Endodermal cell (in vitro differentiated cells): ENCODE data around the gene COL4A1. TPM values are rescaled to one million over a fixed set of nuclear protein-coding genes. Genes with fewer than 3 reads are reported as not detected.

ENCODE experiments used
- DNase-seq: peaks from one replicate; pipeline ENCODE4 v3.0.0-alpha.2; 2017
- H3K27ac ChIP-seq: 2 replicates; pipeline ENCODE4 v1.5.1; 2013; ENCODE audit warnings: mild to moderate bottlenecking, low read depth, low read length, moderate library complexity
- H3K27me3 ChIP-seq: 2 replicates; pipeline ENCODE4 v1.6.1; 2013; ENCODE audit warnings: mild to moderate bottlenecking, low read length, moderate library complexity; ENCODE audit not compliant: insufficient read depth, control insufficient read depth, poor library complexity, severe bottlenecking
- H3K36me3 ChIP-seq: 2 replicates; pipeline ENCODE4 v1.7.0; 2013; ENCODE audit warnings: mild to moderate bottlenecking, low read length, moderate library complexity; ENCODE audit not compliant: control insufficient read depth, insufficient read depth
- H3K4me1 ChIP-seq: one replicate; pipeline ENCODE4 v1.7.0; 2013; ENCODE audit warnings: low read length; ENCODE audit not compliant: control insufficient read depth, insufficient read depth
- H3K4me3 ChIP-seq: 2 replicates; pipeline ENCODE4 v1.5.1; 2013; ENCODE audit warnings: mild to moderate bottlenecking, low read length, moderate library complexity
- H3K9ac ChIP-seq: 2 replicates; pipeline ENCODE4 v1.6.1; 2013; ENCODE audit warnings: mild to moderate bottlenecking, low read length, moderate library complexity; ENCODE audit not compliant: poor library complexity, severe bottlenecking; ENCODE audit errors: extremely low read depth
- H3K9me3 ChIP-seq: 2 replicates; pipeline ENCODE4 v1.6.1; 2013; ENCODE audit warnings: mild to moderate bottlenecking, low read length, moderate library complexity; ENCODE audit not compliant: control insufficient read depth
- H3K27ac Mint-ChIP-seq: 2 replicates; pipeline ENCODE4 v1.8.0; 2020; ENCODE audit warnings: mixed read lengths
- H3K27me3 Mint-ChIP-seq: 2 replicates; pipeline ENCODE4 v1.8.0; 2021; ENCODE audit warnings: mild to moderate bottlenecking, mixed read lengths; ENCODE audit not compliant: insufficient read depth
- H3K36me3 Mint-ChIP-seq: 2 replicates; pipeline ENCODE4 v1.8.0; 2020; ENCODE audit warnings: low read depth, mixed read lengths
- H3K4me1 Mint-ChIP-seq: 2 replicates; pipeline ENCODE4 v1.8.0; 2020; ENCODE audit warnings: mixed read lengths
- H3K4me3 Mint-ChIP-seq: 2 replicates; pipeline ENCODE4 v1.8.0; 2020; ENCODE audit warnings: mild to moderate bottlenecking, moderate library complexity, mixed read lengths
- H3K9me3 Mint-ChIP-seq: 2 replicates; pipeline ENCODE4 v1.8.0; 2020; ENCODE audit warnings: mild to moderate bottlenecking, mixed read lengths
- CTCF ChIP-seq: fragments of 200-600 bp; sonication (generic); conservative IDR thresholded peaks from 2 replicates; pipeline ENCODE4 v1.5.0; 2021; ENCODE audit warnings: antibody characterized with exemption, mild to moderate bottlenecking
- WGBS, 2 experiments: methylation state at CpG; one replicate each; pipeline versions ENCODE4 v1.1.5 to v1.1.7; 2013; ENCODE audit warnings: missing lambda C conversion rate in 2 of 2, mixed read lengths in 1 of 2; ENCODE audit not compliant: insufficient coverage in 1 of 2, insufficient read length in 1 of 2; 5-methylcytosine and 5-hydroxymethylcytosine counted together
- total RNA-seq, 2 donors: library from RNA; stranded (reverse); fragmentation: NEBNext Ultra II Directional in 1 of 2; extraction: Animal tissue kit (Norgen Biotek cat#: 25700) in 1 of 2; gene quantifications; 2 replicates in 1 of 2; 3 replicates in 1 of 2; pipeline ENCODE4 v1.2.1, GENCODE V29; 2021

COL4A1 gene
- total RNA-seq, 2 donors from 2014 or later, result 702 to 764 TPM

GRCh38 chr13:110244976-110245375 lies 62.0 kb downstream of the COL4A1 start:
- no peak overlapping the region for H3K9ac ChIP-seq

GRCh38 chr13:110244071-110244830 lies 62.7 kb downstream of the COL4A1 start:
- peaks cover 41% of the 10 kb centered on the region for H3K4me1 Mint-ChIP-seq
- H3K27ac Mint-ChIP-seq, result no peak overlapping the region
- Histone ChIP-seq H3K27me3 (no peaks in the 10 kb centered on the region), H3K27ac (no peak overlapping the region), H3K9me3 (no peaks in the 10 kb centered on the region), H3K36me3 (peaks cover 80% of the 10 kb centered on the region), H3K9ac (no peak overlapping the region), H3K4me1 (peaks cover 13% of the 10 kb centered on the region), H3K4me3 (no peak overlapping the region)
- DNase-seq, result no peak
- H3K9me3 Mint-ChIP-seq, result no peaks in the 10 kb centered on the region
- peaks cover 40% of the 10 kb centered on the region for H3K36me3 Mint-ChIP-seq
- H3K4me3 Mint-ChIP-seq, result no peak overlapping the region
- H3K27me3 Mint-ChIP-seq, result no peaks in the 10 kb centered on the region
- 88 to 91% methylated on average over 7 of the region's 7 CpGs for WGBS, 2 experiments
- no peak for TF ChIP-seq CTCF

More at GRCh38 chr13:110244976-110245375, 62.0 kb downstream of the COL4A1 start:
- no peak for DNase-seq
- Mint-ChIP-seq H3K4me3 (no peak overlapping the region), H3K4me1 (peaks cover 34% of the 10 kb centered on the region), H3K9me3 (no peaks in the 10 kb centered on the region), H3K27ac (peak overlapping the region; percentile 36), H3K36me3 (peaks cover 47% of the 10 kb centered on the region), H3K27me3 (no peaks in the 10 kb centered on the region)
- H3K9me3 ChIP-seq, result no peaks in the 10 kb centered on the region
- H3K27me3 ChIP-seq, result no peaks in the 10 kb centered on the region
- no peak overlapping the region for H3K27ac ChIP-seq
- no peak for TF ChIP-seq CTCF
- peaks cover 13% of the 10 kb centered on the region for H3K4me1 ChIP-seq
- peaks cover 80% of the 10 kb centered on the region for H3K36me3 ChIP-seq
- no peak overlapping the region for H3K4me3 ChIP-seq
- 96 to 98% methylated on average over 6 to 9 of the region's 9 CpGs for WGBS, 2 experiments

GRCh38 chr13:110242615-110243014 lies 64.3 kb downstream of the COL4A1 start:
- no peak overlapping the region for H3K4me3 Mint-ChIP-seq
- Histone ChIP-seq H3K4me1 (peaks cover 20% of the 10 kb centered on the region), H3K9me3 (no peaks in the 10 kb centered on the region), H3K36me3 (peaks cover 81% of the 10 kb centered on the region), H3K4me3 (no peak overlapping the region), H3K9ac (no peak overlapping the region), H3K27ac (no peak overlapping the region), H3K27me3 (no peaks in the 10 kb centered on the region)
- H3K9me3 Mint-ChIP-seq, result no peaks in the 10 kb centered on the region
- DNase-seq, result no peak
- TF ChIP-seq CTCF, result no peak
- no peaks in the 10 kb centered on the region for H3K27me3 Mint-ChIP-seq
- H3K27ac Mint-ChIP-seq, result no peak overlapping the region
- H3K4me1 Mint-ChIP-seq, result peaks cover 47% of the 10 kb centered on the region
- peaks cover 30% of the 10 kb centered on the region for H3K36me3 Mint-ChIP-seq
- WGBS, 2 experiments, result 92 to 97% methylated on average over 4 of the region's 4 CpGs
